Skeletal muscle satellite cell (primary cell): ENCODE measurements around the gene TCFL5.

Experiments used
- H3K27me3 ChIP-seq: 2 replicates; pipeline ENCODE4 v1.7.0; 2013; ENCODE audit warnings: low read length; ENCODE audit not compliant: control insufficient read depth, insufficient read depth
- H3K36me3 ChIP-seq: 2 replicates; pipeline ENCODE4 v1.7.0; 2013; ENCODE audit warnings: mild to moderate bottlenecking, control low read depth, low read length; ENCODE audit not compliant: insufficient read depth
- H3K4me1 ChIP-seq: 2 replicates; pipeline ENCODE4 v1.7.0; 2013; ENCODE audit warnings: low read length; ENCODE audit not compliant: control insufficient read depth, insufficient read depth
- H3K4me2 ChIP-seq: 2 replicates; pipeline ENCODE4 v1.7.0; 2013; ENCODE audit warnings: mild to moderate bottlenecking, low read length
- H3K4me3 ChIP-seq: 2 replicates; pipeline ENCODE4 v1.7.0; 2013; ENCODE audit warnings: low read length
- H3K9ac ChIP-seq: 2 replicates; pipeline ENCODE4 v1.7.0; 2013; ENCODE audit warnings: mild to moderate bottlenecking, low read depth, low read length, moderate library complexity
- H3K9me3 ChIP-seq: replicated peaks from 2 replicates; pipeline ENCODE4 v1.7.0; 2013; ENCODE audit warnings: mild to moderate bottlenecking, control low read depth, low read length

The TCFL5 gene

GRCh38 chr20:62821726-62822210 is 39.9 kb downstream of the TCFL5 start:
- Histone ChIP-seq H3K36me3 (no peaks in the 10 kb centered on the region), H3K9ac (no peak overlapping the region), H3K4me2 (no peak overlapping the region), H3K27me3 (peaks cover 9% of the 10 kb centered on the region), H3K4me3 (no peak overlapping the region), H3K4me1 (peaks cover 24% of the 10 kb centered on the region), H3K9me3 (no peaks in the 10 kb centered on the region)

- no peak overlapping the region for H3K9ac ChIP-seq
- no peaks in the 10 kb centered on the region for H3K9me3 ChIP-seq
- no peak overlapping the region for H3K4me2 ChIP-seq
- peaks cover 14% of the 10 kb centered on the region for H3K27me3 ChIP-seq
- H3K4me3 ChIP-seq, result no peak overlapping the region
- peaks cover 30% of the 10 kb centered on the region for H3K4me1 ChIP-seq
- H3K36me3 ChIP-seq, result no peaks in the 10 kb centered on the region
These were observed 40.5 kb downstream of the TCFL5 start for GRCh38 chr20:62820962-62821725.

GRCh38 chr20:62820208-62820961 is 41.2 kb downstream of the TCFL5 start:
- Histone ChIP-seq H3K36me3 (no peaks in the 10 kb centered on the region), H3K4me1 (peaks cover 37% of the 10 kb centered on the region), H3K4me2 (no peak overlapping the region), H3K4me3 (no peak overlapping the region), H3K9ac (no peak overlapping the region), H3K9me3 (no peaks in the 10 kb centered on the region), H3K27me3 (peaks cover 22% of the 10 kb centered on the region)

GRCh38 chr20:62819494-62820174 is 42.0 kb downstream of the TCFL5 start:
- Histone ChIP-seq H3K4me1 (peaks cover 35% of the 10 kb centered on the region), H3K27me3 (peaks cover 29% of the 10 kb centered on the region)

GRCh38 chr20:62818592-62819493 is 42.8 kb downstream of the TCFL5 start:
- H3K4me1 ChIP-seq, result peaks cover 34% of the 10 kb centered on the region
- no peak overlapping the region for H3K4me3 ChIP-seq
- peaks cover 29% of the 10 kb centered on the region for H3K27me3 ChIP-seq
- no peaks in the 10 kb centered on the region for H3K9me3 ChIP-seq
- H3K4me2 ChIP-seq, result peak overlapping the region; percentile 57
- H3K36me3 ChIP-seq, result peaks cover 3% of the 10 kb centered on the region
- no peak overlapping the region for H3K9ac ChIP-seq

More at GRCh38 chr20:62819494-62820174, 42.0 kb downstream of the TCFL5 start:
- peak overlapping the region; percentile 57 for H3K4me2 ChIP-seq
- H3K4me3 ChIP-seq, result no peak overlapping the region
- H3K9me3 ChIP-seq, result no peaks in the 10 kb centered on the region
- no peak overlapping the region for H3K9ac ChIP-seq
- no peaks in the 10 kb centered on the region for H3K36me3 ChIP-seq

- Histone ChIP-seq H3K9ac (no peak overlapping the region), H3K36me3 (peaks cover 8% of the 10 kb centered on the region), H3K4me1 (peaks cover 34% of the 10 kb centered on the region), H3K27me3 (peaks cover 29% of the 10 kb centered on the region), H3K9me3 (no peaks in the 10 kb centered on the region), H3K4me3 (no peak overlapping the region), H3K4me2 (peak overlapping the region; percentile 57)
These were observed 43.5 kb downstream of the TCFL5 start for GRCh38 chr20:62817975-62818591.

GRCh38 chr20:62816884-62817873 is 44.4 kb downstream of the TCFL5 start, which contains the start of gene COL9A3:
TSS of gene COL9A3 (plus strand) at chr20:62817050. CDS start at chr20:62817065, 15 bp downstream.
- Histone ChIP-seq H3K4me1 (peaks cover 34% of the 10 kb centered on the region), H3K4me3 (peak within 1 kb of the TSS; percentile 39), H3K27me3 (peaks cover 29% of the 10 kb centered on the region), H3K4me2 (peak within 1 kb of the TSS; percentile 78), H3K9me3 (no peaks in the 10 kb centered on the region), H3K36me3 (peaks cover 14% of the 10 kb centered on the region), H3K9ac (peak within 1 kb of the TSS; percentile 26)

- Histone ChIP-seq H3K4me3 (peak overlapping the region; percentile 39), H3K9me3 (no peaks in the 10 kb centered on the region), H3K9ac (peak overlapping the region; percentile 26), H3K27me3 (peaks cover 29% of the 10 kb centered on the region), H3K4me1 (peaks cover 34% of the 10 kb centered on the region), H3K4me2 (peak overlapping the region; percentile 78), H3K36me3 (peaks cover 19% of the 10 kb centered on the region)
These were observed 45.4 kb downstream of the TCFL5 start for GRCh38 chr20:62816031-62816883.
